CD4-positive, alpha-beta T cell (primary cell): Measurements from ENCODE around the gene ORC3. TPM values are rescaled to one million over a fixed set of nuclear protein-coding genes. Genes with fewer than 3 reads are reported as not detected.

Experiments
- ATAC-seq: fragments of 200-7000 bp; cut with Tn5 transposase; one replicate; pipeline ENCODE4 v1.10.0; 2022; ENCODE audit warnings: mild to moderate bottlenecking; ENCODE audit not compliant: poor library complexity
- CTCF ChIA-PET: fragments of 350-600 bp; sonication (Branson Sonifier 250); formaldehyde crosslinking; loops from one replicate; lab custom pipeline; 2021; ENCODE audit warnings: antibody characterized with exemption, inconsistent platforms; lab: Charles Lee
- POLR2A ChIA-PET: fragments of 350-600 bp; sonication (Branson Sonifier 250); formaldehyde crosslinking; loops from one replicate; lab custom pipeline; 2021; ENCODE audit warnings: antibody characterized with exemption, inconsistent platforms; lab: Charles Lee
- DNase-seq, 14 experiments: peaks; one replicate each; pipeline ENCODE4 v3.0.0-alpha.2; 2013 to 2020; ENCODE audit warnings: mixed read lengths in 2 of 14
- H3K27ac ChIP-seq, 2 donors: one replicate each; pipeline versions ENCODE4 v1.5.1 to v1.7.0; 2013; ENCODE audit warnings: low read length in 2 of 2, low read depth in 1 of 2, mild to moderate bottlenecking in 1 of 2
- H3K27me3 ChIP-seq, 2 experiments: 1 replicate in 1 of 2; 2 replicates in 1 of 2; pipeline versions ENCODE4 v1.6.1 to v1.7.0; 2013; ENCODE audit warnings: low read length in 2 of 2, control low read depth in 1 of 2, mild to moderate bottlenecking in 1 of 2, moderate library complexity in 1 of 2; ENCODE audit not compliant: insufficient read depth in 2 of 2, control insufficient read depth in 1 of 2
- H3K36me3 ChIP-seq: one replicate; pipeline ENCODE4 v1.6.1; 2013; ENCODE audit warnings: low read length, control low read depth; ENCODE audit not compliant: insufficient read depth
- H3K4me1 ChIP-seq: one replicate; pipeline ENCODE4 v1.6.1; 2013; ENCODE audit warnings: low read length, control low read depth; ENCODE audit not compliant: insufficient read depth
- H3K4me3 ChIP-seq: one replicate; pipeline ENCODE4 v1.5.1; 2013; ENCODE audit warnings: mild to moderate bottlenecking, low read length, moderate library complexity
- H3K9me3 ChIP-seq, 2 experiments: 1 replicate in 1 of 2; 2 replicates in 1 of 2; pipeline versions ENCODE4 v1.6.1 to v1.7.0; 2013; ENCODE audit warnings: low read length in 2 of 2, mild to moderate bottlenecking in 2 of 2, control low read depth in 1 of 2, moderate library complexity in 1 of 2; ENCODE audit not compliant: control insufficient read depth in 1 of 2, insufficient read depth in 1 of 2
- H3K27ac Mint-ChIP-seq: one replicate; pipeline ENCODE4 v1.8.0; 2020; ENCODE audit warnings: mixed read lengths
- H3K27me3 Mint-ChIP-seq: one replicate; pipeline ENCODE4 v1.8.0; 2021; ENCODE audit warnings: mixed read lengths
- H3K36me3 Mint-ChIP-seq: one replicate; pipeline ENCODE4 v1.8.0; 2021; ENCODE audit warnings: low read depth, mixed read lengths
- H3K4me1 Mint-ChIP-seq: one replicate; pipeline ENCODE4 v1.8.0; 2021; ENCODE audit warnings: low read depth, mixed read lengths
- H3K4me3 Mint-ChIP-seq: one replicate; pipeline ENCODE4 v1.8.0; 2020; ENCODE audit warnings: mild to moderate bottlenecking, mixed read lengths
- H3K9me3 Mint-ChIP-seq: one replicate; pipeline ENCODE4 v1.8.0; 2020; ENCODE audit warnings: mixed read lengths
- CTCF ChIP-seq: fragments of 200-600 bp; IDR thresholded peaks from one replicate; pipeline ENCODE4 v1.8.0; 2022; ENCODE audit warnings: antibody characterized with exemption, mild to moderate bottlenecking
- intact Hi-C, 2 experiments: fragments of 100-400 bp; cut with DNase I in 1 of 2; cut with micrococcal nuclease in 1 of 2; formaldehyde crosslinking; loops; one replicate each; pipeline versions ENCODE4 v1.15.1 to v1.9.0; 2023 to 2025; cut with DNase I, micrococcal nuclease
- total RNA-seq, 174 experiments: library from RNA in 2 of 174; stranded (reverse) in 2 of 174; gene quantifications; one replicate each; pipeline ENCODE4 v1.2.3 and lab custom pipeline; 2021 to 2026

The ORC3 gene
- total RNA-seq, 2 experiments from 2014 or later, result 12.1 to 12.9 TPM

GRCh38 chr6:87617405-87617804 is 27.5 kb downstream of the ORC3 start:
- peaks cover 14% of the 10 kb centered on the region for H3K36me3 ChIP-seq
- no peaks in the 10 kb centered on the region for H3K4me1 ChIP-seq
- peaks cover 84% of the 10 kb centered on the region for H3K36me3 Mint-ChIP-seq
- H3K27me3 ChIP-seq, result no peaks in the 10 kb centered on the region
- H3K4me3 Mint-ChIP-seq, result no peak overlapping the region
- H3K9me3 ChIP-seq, result no peaks in the 10 kb centered on the region
- H3K27ac Mint-ChIP-seq, result no peak overlapping the region
- ChIA-PET POLR2A (interaction anchor here (1.3 kb wide), 1 partner anchor 10 kb away, joined by 3 read pairs; no protein-coding TSS in a partner anchor), CTCF (no interaction called here)
- H3K4me1 Mint-ChIP-seq, result no peaks in the 10 kb centered on the region
- intact Hi-C loops, result no loop called here
- H3K27me3 Mint-ChIP-seq, result no peaks in the 10 kb centered on the region
- ATAC-seq, result no peak
- no peak for DNase-seq
- no peak for TF ChIP-seq CTCF
- H3K27ac ChIP-seq, result no peak overlapping the region
- no peak overlapping the region for H3K4me3 ChIP-seq
- no peaks in the 10 kb centered on the region for H3K9me3 Mint-ChIP-seq

GRCh38 chr6:87618531-87618930 is 28.6 kb downstream of the ORC3 start:
- H3K4me3 ChIP-seq, result no peak overlapping the region
- no peak overlapping the region for H3K27ac ChIP-seq
- H3K4me3 Mint-ChIP-seq, result no peak overlapping the region
- H3K4me1 ChIP-seq, result no peaks in the 10 kb centered on the region
- DNase-seq, result no peak
- peaks cover 14% of the 10 kb centered on the region for H3K36me3 ChIP-seq
- ATAC-seq, result no peak
- ChIA-PET CTCF (no interaction called here), POLR2A (no interaction called here)
- intact Hi-C loops, result no loop called here
- H3K27me3 ChIP-seq, result no peaks in the 10 kb centered on the region
- no peaks in the 10 kb centered on the region for H3K9me3 Mint-ChIP-seq
- peaks cover 85% of the 10 kb centered on the region for H3K36me3 Mint-ChIP-seq
- no peak for TF ChIP-seq CTCF
- no peaks in the 10 kb centered on the region for H3K27me3 Mint-ChIP-seq
- H3K4me1 Mint-ChIP-seq, result no peaks in the 10 kb centered on the region
- no peak overlapping the region for H3K27ac Mint-ChIP-seq
- H3K9me3 ChIP-seq, result no peaks in the 10 kb centered on the region

- Mint-ChIP-seq H3K9me3 (no peaks in the 10 kb centered on the region), H3K4me3 (no peak overlapping the region), H3K27ac (no peak overlapping the region), H3K27me3 (no peaks in the 10 kb centered on the region), H3K4me1 (no peaks in the 10 kb centered on the region), H3K36me3 (peaks cover 81% of the 10 kb centered on the region)
- intact Hi-C loops, result no loop called here
- ATAC-seq (no peak), DNase-seq (no peak)
- ChIA-PET POLR2A (no interaction called here), CTCF (no interaction called here)
- no peak for TF ChIP-seq CTCF
- H3K4me3 ChIP-seq, result no peak overlapping the region
- H3K36me3 ChIP-seq, result peaks cover 14% of the 10 kb centered on the region
- no peaks in the 10 kb centered on the region for H3K27me3 ChIP-seq
- H3K9me3 ChIP-seq, result no peaks in the 10 kb centered on the region
- no peak overlapping the region for H3K27ac ChIP-seq
- H3K4me1 ChIP-seq, result no peaks in the 10 kb centered on the region
Observed at GRCh38 chr6:87623248-87623647, 33.3 kb downstream of the ORC3 start.
